Panc1 (cell line): ENCODE data around the gene HORMAD2. TPM values are rescaled to one million over a fixed set of nuclear protein-coding genes. Genes with fewer than 3 reads are reported as not detected.

Source experiments
- ATAC-seq: fragments of 200-7000 bp; cut with Tn5 transposase; 2 replicates; pipeline ENCODE4 v1.9.1; 2020; ENCODE audit warnings: mild to moderate bottlenecking, moderate library complexity
- BruUV-seq: library from RNA; stranded (reverse); fragments of 400-500 nt; replicated peaks from 2 replicates; lab custom pipeline; 2021; lab: Mats Ljungman, UMichigan
- CTCF ChIA-PET: fragments of 300-600 bp; sonication (Branson Sonifier 250); formaldehyde crosslinking; loops from one replicate; lab custom pipeline; 2022; ENCODE audit warnings: antibody characterized with exemption; lab: Charles Lee
- POLR2A ChIA-PET: fragments of 300-600 bp; sonication (Branson Sonifier 250); formaldehyde crosslinking; loops from one replicate; lab custom pipeline; 2022; ENCODE audit warnings: antibody characterized with exemption; lab: Charles Lee
- DNase-seq: peaks from one replicate; pipeline ENCODE4 v3.0.0-alpha.2; 2010; ENCODE audit warnings: low read depth, low spot score
- H3K27ac ChIP-seq: 2 replicates; pipeline ENCODE4 v1.5.1; 2011; ENCODE audit warnings: mild to moderate bottlenecking, low read length, inconsistent platforms
- H3K27me3 ChIP-seq: fragments of 200-500 bp; sonication (Bioruptor generic); 2 replicates; pipeline ENCODE4 v1.6.0; 2014; ENCODE audit warnings: low read length, inconsistent platforms; ENCODE audit not compliant: control insufficient read depth, insufficient read depth
- H3K36me3 ChIP-seq: fragments of 200-500 bp; sonication (Bioruptor generic); 2 replicates; pipeline ENCODE4 v1.5.1; 2014; ENCODE audit warnings: inconsistent platforms, mild to moderate bottlenecking, low read length, moderate library complexity; ENCODE audit not compliant: control insufficient read depth, insufficient read depth
- H3K4me1 ChIP-seq: 2 replicates; pipeline ENCODE4 v1.5.1; 2011; ENCODE audit warnings: inconsistent platforms, mild to moderate bottlenecking, low read length, moderate library complexity; ENCODE audit not compliant: control insufficient read depth, insufficient read depth
- H3K4me3 ChIP-seq, 2 experiments: 2 replicates each; pipeline ENCODE4 v1.5.1; 2011 to 2012; ENCODE audit warnings: low read depth in 2 of 2, low read length in 2 of 2, mild to moderate bottlenecking in 2 of 2, inconsistent platforms in 1 of 2, moderate library complexity in 1 of 2
- H3K9me3 ChIP-seq: fragments of 200-500 bp; sonication (Bioruptor generic); 2 replicates; pipeline ENCODE4 v1.5.1; 2014; ENCODE audit warnings: low read depth, mild to moderate bottlenecking, inconsistent platforms, low read length, moderate library complexity; ENCODE audit not compliant: control insufficient read depth, insufficient read depth
- POLR2AphosphoS5 ChIP-seq: IDR thresholded peaks from 2 replicates; pipeline ENCODE4 v1.6.1; 2012; ENCODE audit warnings: mild to moderate bottlenecking, low read depth, low read length, moderate library complexity
- SIN3A ChIP-seq: IDR thresholded peaks from 2 replicates; pipeline ENCODE4 v1.6.1; 2012; ENCODE audit warnings: low read depth, mild to moderate bottlenecking, low read length, moderate library complexity, borderline replicate concordance; ENCODE audit not compliant: insufficient read depth
- TCF7L2 ChIP-seq: IDR thresholded peaks from 2 replicates; pipeline ENCODE4 v1.6.1; 2011; ENCODE audit warnings: mild to moderate bottlenecking, low read depth, low read length, inconsistent platforms
- in situ Hi-C: cut with HindIII; loops from 2 replicates; pipeline ENCODE4 v1.10.0; 2016; ENCODE audit warnings: low sequenced_read_pairs, low pct_unique_long_range_greater_than_20kb
- intact Hi-C: fragments of 100-400 bp; cut with micrococcal nuclease; formaldehyde crosslinking; loops from one replicate; pipeline ENCODE4 v1.10.0; 2022; ENCODE audit not compliant: unreplicated experiment
- total RNA-seq: library from RNA; stranded (reverse); gene quantifications from one replicate; pipeline ENCODE4 v1.2.1, GENCODE V29; 2021; ENCODE audit not compliant: unreplicated experiment
- TF ChIP-seq, protein P1 (sequence below), 2 experiments: IDR thresholded peaks; 2 replicates each; pipeline ENCODE4 v1.6.1; 2011 to 2012; ENCODE audit warnings: low read depth in 2 of 2, control low read depth in 1 of 2, low read length in 1 of 2, mild to moderate bottlenecking in 1 of 2, moderate library complexity in 1 of 2; ENCODE audit not compliant: insufficient read depth in 1 of 2
- TF ChIP-seq, protein P2 (sequence below): fragments of 450-650 bp; IDR thresholded peaks from 2 replicates; pipeline ENCODE4 v1.5.1; 2017; ENCODE audit warnings: mild to moderate bottlenecking

HORMAD2 gene
- total RNA-seq, 1 experiment from 2014 or later, result not detected

GRCh38 chr22:30123463-30123862 is 43.2 kb downstream of the HORMAD2 start:
- intact Hi-C loops, result no loop called here
- no peaks in the 10 kb centered on the region for H3K27me3 ChIP-seq
- 0 out of 2 replicates have a peak, but pooled peaks cover 3% of the 10 kb centered on the region for H3K4me1 ChIP-seq
- no TSS peak for BruUV-seq
- DNase-seq (no peak), ATAC-seq (no peak)
- H3K27ac ChIP-seq, result no peak overlapping the region
- no peaks in the 10 kb centered on the region for H3K36me3 ChIP-seq
- in situ Hi-C loops, result no loop called here
- no peaks in the 10 kb centered on the region for H3K9me3 ChIP-seq
- H3K4me3 ChIP-seq, result no peak overlapping the region
- CTCF ChIA-PET, result no interaction called here
- TF ChIP-seq, protein P1, sequence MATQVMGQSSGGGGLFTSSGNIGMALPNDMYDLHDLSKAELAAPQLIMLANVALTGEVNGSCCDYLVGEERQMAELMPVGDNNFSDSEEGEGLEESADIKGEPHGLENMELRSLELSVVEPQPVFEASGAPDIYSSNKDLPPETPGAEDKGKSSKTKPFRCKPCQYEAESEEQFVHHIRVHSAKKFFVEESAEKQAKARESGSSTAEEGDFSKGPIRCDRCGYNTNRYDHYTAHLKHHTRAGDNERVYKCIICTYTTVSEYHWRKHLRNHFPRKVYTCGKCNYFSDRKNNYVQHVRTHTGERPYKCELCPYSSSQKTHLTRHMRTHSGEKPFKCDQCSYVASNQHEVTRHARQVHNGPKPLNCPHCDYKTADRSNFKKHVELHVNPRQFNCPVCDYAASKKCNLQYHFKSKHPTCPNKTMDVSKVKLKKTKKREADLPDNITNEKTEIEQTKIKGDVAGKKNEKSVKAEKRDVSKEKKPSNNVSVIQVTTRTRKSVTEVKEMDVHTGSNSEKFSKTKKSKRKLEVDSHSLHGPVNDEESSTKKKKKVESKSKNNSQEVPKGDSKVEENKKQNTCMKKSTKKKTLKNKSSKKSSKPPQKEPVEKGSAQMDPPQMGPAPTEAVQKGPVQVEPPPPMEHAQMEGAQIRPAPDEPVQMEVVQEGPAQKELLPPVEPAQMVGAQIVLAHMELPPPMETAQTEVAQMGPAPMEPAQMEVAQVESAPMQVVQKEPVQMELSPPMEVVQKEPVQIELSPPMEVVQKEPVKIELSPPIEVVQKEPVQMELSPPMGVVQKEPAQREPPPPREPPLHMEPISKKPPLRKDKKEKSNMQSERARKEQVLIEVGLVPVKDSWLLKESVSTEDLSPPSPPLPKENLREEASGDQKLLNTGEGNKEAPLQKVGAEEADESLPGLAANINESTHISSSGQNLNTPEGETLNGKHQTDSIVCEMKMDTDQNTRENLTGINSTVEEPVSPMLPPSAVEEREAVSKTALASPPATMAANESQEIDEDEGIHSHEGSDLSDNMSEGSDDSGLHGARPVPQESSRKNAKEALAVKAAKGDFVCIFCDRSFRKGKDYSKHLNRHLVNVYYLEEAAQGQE (IDR thresholded peaks at IDR 0.05; ENCODE audit: insufficient read depth in 1 of 2, low read depth in 2 of 2, low read length in 1 of 2), result no peak
- no peak for TF ChIP-seq POLR2AphosphoS5
- TF ChIP-seq, protein P2, sequence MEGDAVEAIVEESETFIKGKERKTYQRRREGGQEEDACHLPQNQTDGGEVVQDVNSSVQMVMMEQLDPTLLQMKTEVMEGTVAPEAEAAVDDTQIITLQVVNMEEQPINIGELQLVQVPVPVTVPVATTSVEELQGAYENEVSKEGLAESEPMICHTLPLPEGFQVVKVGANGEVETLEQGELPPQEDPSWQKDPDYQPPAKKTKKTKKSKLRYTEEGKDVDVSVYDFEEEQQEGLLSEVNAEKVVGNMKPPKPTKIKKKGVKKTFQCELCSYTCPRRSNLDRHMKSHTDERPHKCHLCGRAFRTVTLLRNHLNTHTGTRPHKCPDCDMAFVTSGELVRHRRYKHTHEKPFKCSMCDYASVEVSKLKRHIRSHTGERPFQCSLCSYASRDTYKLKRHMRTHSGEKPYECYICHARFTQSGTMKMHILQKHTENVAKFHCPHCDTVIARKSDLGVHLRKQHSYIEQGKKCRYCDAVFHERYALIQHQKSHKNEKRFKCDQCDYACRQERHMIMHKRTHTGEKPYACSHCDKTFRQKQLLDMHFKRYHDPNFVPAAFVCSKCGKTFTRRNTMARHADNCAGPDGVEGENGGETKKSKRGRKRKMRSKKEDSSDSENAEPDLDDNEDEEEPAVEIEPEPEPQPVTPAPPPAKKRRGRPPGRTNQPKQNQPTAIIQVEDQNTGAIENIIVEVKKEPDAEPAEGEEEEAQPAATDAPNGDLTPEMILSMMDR, result no peak
- TF ChIP-seq TCF7L2, result no peak
- TF ChIP-seq SIN3A, result no peak
- POLR2A ChIA-PET, result no interaction called here

- ChIA-PET CTCF (no interaction called here), POLR2A (no interaction called here)
- TF ChIP-seq POLR2AphosphoS5 (no peak), TCF7L2 (no peak), SIN3A (no peak)
- TF ChIP-seq, protein P2, result no peak
- TF ChIP-seq, protein P1 (IDR thresholded peaks at IDR 0.05; ENCODE audit: insufficient read depth in 1 of 2, low read depth in 2 of 2, low read length in 1 of 2), result no peak
- in situ Hi-C loops (no loop called here), intact Hi-C loops (no loop called here)
- DNase-seq (no peak), ATAC-seq (no peak)
- Histone ChIP-seq H3K4me3 (no peak overlapping the region), H3K4me1 (no peaks in the 10 kb centered on the region), H3K27ac (no peak overlapping the region), H3K9me3 (no peaks in the 10 kb centered on the region), H3K36me3 (no peaks in the 10 kb centered on the region), H3K27me3 (no peaks in the 10 kb centered on the region)
- BruUV-seq, result no TSS peak
Measured at GRCh38 chr22:30127749-30128166, 47.5 kb downstream of the HORMAD2 start.
